ENCODE measurements around the gene NAA40. TPM values are rescaled to one million over a fixed set of nuclear protein-coding genes. Genes with fewer than 3 reads are reported as not detected.

Gene NAA40
- polyA plus RNA-seq, 4 donors: 23.6 to 43.0 (median 35.3) TPM

DNA sequence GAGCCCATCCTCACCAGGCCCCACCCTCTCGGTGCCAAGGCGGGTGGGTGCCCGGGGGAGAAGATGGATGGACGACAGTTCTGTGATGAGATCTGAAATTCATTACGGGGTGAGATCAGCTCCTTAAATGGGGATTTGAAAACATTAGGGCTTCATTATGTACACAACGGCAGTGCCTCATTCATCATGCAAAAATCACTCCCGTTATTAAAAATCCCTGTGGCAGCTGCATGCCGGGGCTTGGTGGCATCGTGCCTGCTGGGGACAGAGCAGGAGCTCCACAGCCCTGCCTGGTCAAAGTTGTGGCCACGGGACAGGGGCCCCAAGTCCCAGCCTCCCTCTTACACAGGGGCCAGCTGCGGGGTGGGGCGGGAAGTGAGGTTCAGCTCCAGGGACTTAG lies 67.6 kb downstream of the NAA40 start:
- no peak for DNase-seq (ENCODE audit: low read depth in 4 of 4, low spot score in 2 of 4)

Other genes with a start within 250 kb of the NAA40 start
- 10 to 100 TPM; 43.3 to 54.8 (median 48.7) TPM for gene ZFTA, start 170.2 kb upstream of the NAA40 start, polyA plus RNA-seq (ENCODE audit: insufficient read length in 4 of 4)
- gene SPINDOC, start 125.5 kb upstream of the NAA40 start, polyA plus RNA-seq (ENCODE audit: insufficient read length in 4 of 4): 10 to 100 TPM; 23.4 to 46.3 (median 37.1) TPM
- gene MARK2, start 99.9 kb upstream of the NAA40 start, polyA plus RNA-seq (ENCODE audit: insufficient read length in 4 of 4): 10 to 100 TPM; 30.4 to 40.4 (median 35.7) TPM
- gene RCOR2, start 21.8 kb upstream of the NAA40 start, polyA plus RNA-seq (ENCODE audit: insufficient read length in 4 of 4): 10 to 100 TPM in 3 of 4 donors, 1 to 10 TPM in 1; 9.7 to 17.2 (median 13.5) TPM
- 100 to 1,000 TPM; 228 to 401 (median 302) TPM for gene COX8A, start 35.6 kb downstream of the NAA40 start, polyA plus RNA-seq (ENCODE audit: insufficient read length in 4 of 4)
- 100 to 1,000 TPM; 101 to 110 (median 105) TPM for gene OTUB1, start 47.4 kb downstream of the NAA40 start, polyA plus RNA-seq (ENCODE audit: insufficient read length in 4 of 4)
- gene FLRT1, start 96.9 kb downstream of the NAA40 start, polyA plus RNA-seq (ENCODE audit: insufficient read length in 4 of 4): 1 to 10 TPM; 2.5 to 4.6 (median 3.2) TPM
- gene MACROD1, start 227.1 kb downstream of the NAA40 start, polyA plus RNA-seq (ENCODE audit: insufficient read length in 4 of 4): 10 to 100 TPM; 15.1 to 23.2 (median 19.5) TPM
- 100 to 1,000 TPM; 156 to 207 (median 187) TPM for gene STIP1, start 247.2 kb downstream of the NAA40 start, polyA plus RNA-seq (ENCODE audit: insufficient read length in 4 of 4)

Measured in left renal cortex interstitium (tissue), 4 donors.